HG03342 (cell line): ENCODE results near the gene ZFYVE19.

ENCODE experiments used
- ATAC-seq: cut with Tn5 transposase; IDR thresholded peaks from one replicate; pipeline ENCODE4 v1.9.1; 2021; ENCODE audit warnings: mild to moderate bottlenecking, moderate library complexity; ENCODE audit not compliant: unreplicated experiment

The ZFYVE19 gene

GRCh38 chr15:40807028-40807887, at the start of gene ZFYVE19, which contains the start of gene DNAJC17:
ZFYVE19 (plus strand) TSS chr15:40807089; CDS start chr15:40807590, 501 bp downstream.
DNAJC17 (minus strand) TSS chr15:40807473; CDS start chr15:40807446, 27 bp downstream.
- ATAC-seq: peak; percentile 93

- no peak for ATAC-seq
Measured at GRCh38 chr15:40759961-40760360, 46.9 kb upstream of the ZFYVE19 start.

GRCh38 chr15:40762919-40763800, 43.7 kb upstream of the ZFYVE19 start:
- peak; percentile 11 for ATAC-seq

- ATAC-seq: peak; percentile 44
Measured at GRCh38 chr15:40763801-40764628, 42.9 kb upstream of the ZFYVE19 start, which contains the start of gene GCHFR. GCHFR (plus strand) TSS chr15:40764068; CDS start chr15:40764181, 113 bp downstream.

GRCh38 chr15:40764629-40765103, 42.2 kb upstream of the ZFYVE19 start:
- ATAC-seq: no peak

GRCh38 chr15:40766194-40766815, 40.6 kb upstream of the ZFYVE19 start:
- no peak for ATAC-seq

- no peak for ATAC-seq
Measured at GRCh38 chr15:40766906-40767837, 39.7 kb upstream of the ZFYVE19 start.

- no peak for ATAC-seq
Measured at GRCh38 chr15:40767838-40768500, 38.9 kb upstream of the ZFYVE19 start.

- no peak for ATAC-seq
Measured at GRCh38 chr15:40768521-40769273, 38.2 kb upstream of the ZFYVE19 start.

GRCh38 chr15:40769274-40770146, 37.4 kb upstream of the ZFYVE19 start, which contains the start of gene C15orf62:
C15orf62 (plus strand) TSS chr15:40769980; CDS start chr15:40770496, 516 bp downstream.
- ATAC-seq: peak; percentile 43

- ATAC-seq: no peak
Measured at GRCh38 chr15:40770147-40770721, 36.7 kb upstream of the ZFYVE19 start.

GRCh38 chr15:40771242-40771641, 35.6 kb upstream of the ZFYVE19 start:
- ATAC-seq: no peak

GRCh38 chr15:40772014-40772413, 34.9 kb upstream of the ZFYVE19 start:
- no peak for ATAC-seq

GRCh38 chr15:40773496-40773895, 33.4 kb upstream of the ZFYVE19 start:
- ATAC-seq: no peak

GRCh38 chr15:40773902-40774301, 33.0 kb upstream of the ZFYVE19 start:
- no peak for ATAC-seq

- ATAC-seq: no peak
Measured at GRCh38 chr15:40775007-40775406, 31.9 kb upstream of the ZFYVE19 start.
